HG03460 (cell line): ENCODE results near the gene DNAJC3.
"Not testable (repeated sequence)": the region's sequence is repeated elsewhere in the genome, so short reads cannot be mapped to it uniquely, and the experiment has no call there.

ENCODE experiments used
- ATAC-seq: cut with Tn5 transposase; IDR thresholded peaks from one replicate; pipeline ENCODE4 v1.9.1; 2021; ENCODE audit not compliant: unreplicated experiment

Gene DNAJC3

DNA sequence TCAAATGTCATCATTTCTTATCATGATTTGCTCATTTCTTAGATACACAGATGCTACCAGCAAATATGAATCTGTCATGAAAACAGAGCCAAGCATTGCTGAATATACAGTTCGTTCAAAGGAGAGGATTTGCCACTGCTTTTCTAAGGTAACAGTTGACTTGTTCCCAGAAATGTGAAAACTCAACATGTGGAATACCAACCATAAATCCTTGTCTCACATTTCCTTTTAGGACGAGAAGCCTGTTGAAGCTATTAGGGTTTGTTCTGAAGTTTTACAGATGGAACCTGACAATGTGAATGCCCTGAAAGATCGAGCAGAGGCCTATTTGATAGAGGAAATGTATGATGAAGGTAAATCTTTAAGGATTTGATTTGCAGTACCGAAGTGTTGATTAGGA, 86.7 kb downstream of the DNAJC3 start:
- no peak for ATAC-seq

DNA sequence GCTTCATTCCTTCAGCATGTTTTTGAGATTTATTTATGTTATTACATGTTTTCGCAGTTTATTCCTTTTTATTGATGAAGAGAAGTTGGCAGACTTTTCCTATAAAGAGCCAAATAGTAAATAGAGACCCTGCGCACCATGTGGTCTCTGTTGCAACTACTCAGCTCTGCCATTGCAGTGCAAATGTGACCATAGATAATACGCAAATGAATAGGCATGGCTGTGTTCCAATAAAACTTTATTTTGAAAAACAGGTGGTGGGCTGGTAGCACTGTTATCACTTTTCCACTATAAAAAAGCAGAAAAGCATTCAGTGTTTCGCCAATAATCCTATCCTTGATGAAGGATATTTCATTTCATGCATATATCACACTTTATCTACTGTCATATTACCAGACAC, 95.0 kb downstream of the DNAJC3 start:
- no peak for ATAC-seq

DNA sequence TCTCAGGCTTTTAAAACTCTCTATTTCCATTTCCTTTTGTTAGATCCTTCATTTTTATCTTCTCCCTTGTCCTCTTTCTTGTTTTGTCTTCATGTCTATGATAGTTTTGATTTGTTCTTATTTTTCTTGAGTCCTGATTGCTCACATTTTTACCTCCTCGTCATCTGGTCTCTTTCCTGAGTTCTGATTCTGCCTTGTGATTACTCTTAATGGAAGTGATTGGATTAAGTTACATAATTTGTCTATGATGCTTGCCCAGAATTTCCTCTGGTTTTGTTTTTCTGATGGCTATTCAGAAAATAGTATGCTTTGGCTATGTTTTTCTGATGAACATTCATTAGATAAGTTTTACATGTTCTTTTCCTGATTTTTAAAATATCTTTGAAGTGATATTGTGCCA, 102.6 kb downstream of the DNAJC3 start:
- no peak for ATAC-seq

DNA sequence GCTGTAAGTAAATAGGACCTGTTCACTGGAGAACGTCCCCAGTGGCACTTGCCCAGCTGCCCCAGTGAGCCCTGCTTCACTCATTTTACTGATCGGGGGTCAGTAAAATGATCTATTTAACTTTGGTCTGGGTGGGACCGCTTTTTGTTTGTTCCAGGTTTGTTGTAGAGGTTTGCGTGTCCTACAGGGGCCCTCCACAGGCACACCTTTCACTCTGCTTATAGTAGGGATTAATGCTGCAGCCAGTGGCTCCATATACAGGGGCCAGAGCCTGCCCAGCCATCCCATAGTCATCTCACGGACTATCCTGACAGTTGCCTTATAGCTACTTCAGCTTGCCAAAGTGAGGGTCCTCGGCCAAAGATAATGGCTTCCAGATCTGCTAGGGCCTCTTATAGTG, 104.1 kb downstream of the DNAJC3 start:
- no peak for ATAC-seq

DNA sequence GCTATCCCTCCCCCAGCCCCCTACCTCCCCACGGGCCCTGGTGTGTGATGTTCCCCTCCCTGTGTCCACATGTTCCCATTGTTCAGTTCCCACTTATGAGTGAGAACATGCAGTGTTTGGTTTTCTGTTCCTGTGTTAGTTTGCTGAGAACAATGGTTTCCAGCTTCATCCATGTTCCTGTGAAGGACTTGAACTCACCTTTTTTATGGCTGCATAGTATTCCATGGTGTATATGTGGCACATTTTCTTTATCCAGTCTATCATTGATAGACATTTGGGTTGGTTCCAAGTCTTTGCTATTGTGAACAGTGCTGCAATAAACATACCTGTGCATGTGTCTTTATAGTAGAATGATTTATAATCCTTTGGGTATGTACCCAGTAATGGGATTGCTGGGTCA, 105.0 kb downstream of the DNAJC3 start:
- ATAC-seq, result not testable (repeated sequence)

DNA sequence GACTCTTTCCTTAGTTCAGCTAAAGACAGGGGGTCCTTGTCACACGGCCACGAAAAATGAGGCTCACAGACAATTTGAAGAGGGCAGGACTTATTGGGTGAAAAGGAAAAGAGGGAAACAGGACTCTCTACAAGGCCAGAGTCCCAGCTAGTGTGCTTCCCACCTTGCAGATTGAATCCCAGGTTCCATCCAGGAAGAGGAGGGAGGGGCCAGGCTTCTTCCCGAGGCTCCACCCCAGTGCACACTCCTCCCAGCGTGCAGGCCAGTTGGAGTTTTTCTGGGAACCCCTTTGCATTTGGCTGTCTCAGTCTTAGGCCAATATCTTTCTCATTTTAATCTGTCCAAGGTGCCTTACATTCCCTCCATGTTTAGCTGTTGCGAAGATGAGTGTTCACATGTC, 106.8 kb downstream of the DNAJC3 start:
- no peak for ATAC-seq

DNA sequence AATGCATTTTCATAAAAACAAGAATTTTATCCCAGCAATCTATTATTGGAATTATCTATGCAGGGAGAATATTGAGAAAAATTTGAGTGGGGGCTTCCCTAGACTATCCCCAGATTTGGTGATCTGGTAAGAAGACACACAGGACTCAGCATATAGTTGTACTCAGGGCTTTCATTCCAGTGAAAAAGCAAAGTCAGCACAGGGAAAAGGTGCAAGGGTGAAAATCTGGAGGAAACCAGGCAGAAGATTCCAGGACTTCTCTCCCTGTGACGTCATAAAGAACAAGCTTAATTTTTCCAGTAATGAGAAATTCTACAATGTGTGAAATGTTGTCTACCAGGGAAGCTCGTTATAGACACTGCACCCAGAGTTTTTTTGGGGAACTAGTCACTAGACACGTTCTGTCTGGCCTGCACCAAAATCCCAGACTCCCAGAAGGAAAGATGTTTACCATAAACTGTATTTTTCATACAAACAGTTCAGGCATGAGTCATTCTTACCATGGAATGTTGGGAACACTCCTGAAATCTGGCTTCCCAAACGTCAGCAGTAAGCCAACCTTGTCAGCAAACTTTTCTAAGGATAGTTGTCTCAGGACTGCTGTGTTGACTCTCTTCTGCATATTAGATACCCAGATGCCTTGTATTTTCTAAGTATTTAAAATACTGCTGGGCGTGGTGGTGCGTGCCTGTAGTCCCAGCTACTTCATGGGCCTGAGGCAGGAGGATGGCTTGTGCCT, 107.4 kb downstream of the DNAJC3 start:
- no peak for ATAC-seq

DNA sequence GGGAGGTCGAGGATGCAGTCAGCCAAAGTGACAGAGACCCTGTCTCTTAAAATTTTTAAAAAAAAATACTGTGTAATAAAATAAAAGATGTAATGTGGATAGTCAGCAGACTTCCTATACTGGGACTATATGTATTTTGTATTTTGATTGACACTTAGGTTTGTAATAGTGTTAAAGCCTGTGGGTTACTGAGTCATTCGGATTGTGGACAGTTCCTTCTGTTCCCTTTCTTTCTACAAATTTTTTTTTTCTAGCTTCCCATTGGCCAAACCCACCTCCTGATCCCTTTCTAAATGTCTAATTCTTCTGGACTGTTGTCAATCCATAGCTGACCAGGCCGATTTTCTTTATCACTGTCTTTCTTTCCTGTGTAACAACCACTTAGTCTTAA, 108.0 kb downstream of the DNAJC3 start:
- no peak for ATAC-seq

DNA sequence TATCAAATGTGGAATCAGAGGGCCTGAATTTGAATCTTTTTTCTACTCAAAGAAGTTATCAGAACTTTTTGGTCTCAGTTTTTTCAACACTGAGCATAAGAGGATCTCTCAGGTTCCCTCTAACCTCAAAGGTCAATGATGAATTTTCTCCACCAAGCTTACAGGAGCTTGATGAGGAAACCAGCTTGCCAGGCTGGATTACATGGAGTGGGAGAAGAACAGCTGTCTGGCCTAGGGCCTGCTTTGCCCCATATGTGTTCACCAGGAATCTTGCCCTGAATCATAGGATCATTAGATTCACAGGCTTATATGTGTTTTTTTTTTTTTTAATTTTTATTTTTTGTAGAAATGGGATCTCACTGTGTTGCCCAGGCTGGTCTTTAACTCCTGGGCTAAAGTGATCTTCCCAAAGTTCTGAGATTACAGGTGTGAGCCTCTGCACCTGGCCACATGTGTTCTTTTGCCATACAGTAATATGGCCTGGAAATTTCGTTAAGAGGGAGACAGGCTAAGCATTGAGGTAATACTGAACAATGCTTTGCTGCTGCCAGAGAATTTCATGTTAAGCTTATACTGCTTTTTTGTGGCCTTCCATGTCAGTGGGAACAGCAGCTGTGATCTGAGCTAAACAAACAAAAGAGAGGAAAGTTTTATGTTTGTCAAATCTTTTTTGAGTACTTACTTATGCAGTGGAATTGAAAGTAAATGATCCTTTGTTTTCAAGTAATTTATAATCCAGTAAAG, 110.6 kb downstream of the DNAJC3 start:
- ATAC-seq, result no peak

DNA sequence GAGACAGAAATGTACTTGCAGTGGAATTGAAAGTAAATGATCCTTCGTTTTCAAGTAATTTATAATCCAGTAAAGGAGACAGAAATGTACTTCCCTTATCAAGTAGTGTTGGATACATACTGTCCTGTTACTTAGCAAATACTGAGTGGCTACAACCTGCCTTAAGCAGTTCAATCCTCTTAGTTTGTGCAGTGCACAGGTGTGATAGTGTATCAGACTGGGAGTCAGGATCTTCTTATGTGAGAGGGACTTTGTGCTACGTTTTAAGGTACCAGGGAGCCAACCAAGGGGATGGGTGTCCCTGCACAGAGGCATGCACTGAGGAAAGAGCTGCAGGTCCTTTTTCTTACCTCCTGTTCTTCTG, 111.1 kb downstream of the DNAJC3 start:
- no peak for ATAC-seq

DNA sequence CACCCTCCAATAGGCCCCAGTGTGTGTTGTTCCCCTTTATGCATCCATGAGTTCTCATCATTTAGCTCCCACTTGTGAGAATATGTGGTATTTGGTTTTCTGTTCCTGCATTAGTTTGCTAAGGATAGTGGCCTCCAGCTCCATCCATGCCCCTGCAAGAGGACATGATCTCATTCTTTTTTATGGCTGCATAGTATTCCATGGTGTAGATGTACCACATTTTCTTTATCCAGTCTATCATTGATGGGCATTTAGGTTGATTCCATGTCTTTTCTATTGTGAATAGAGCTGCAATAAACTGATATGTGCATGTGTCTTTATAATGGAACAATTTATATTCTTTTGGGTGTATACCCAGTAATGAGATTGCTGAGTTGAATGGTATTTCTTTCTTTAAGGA, 112.4 kb downstream of the DNAJC3 start:
- not testable (repeated sequence) for ATAC-seq

DNA sequence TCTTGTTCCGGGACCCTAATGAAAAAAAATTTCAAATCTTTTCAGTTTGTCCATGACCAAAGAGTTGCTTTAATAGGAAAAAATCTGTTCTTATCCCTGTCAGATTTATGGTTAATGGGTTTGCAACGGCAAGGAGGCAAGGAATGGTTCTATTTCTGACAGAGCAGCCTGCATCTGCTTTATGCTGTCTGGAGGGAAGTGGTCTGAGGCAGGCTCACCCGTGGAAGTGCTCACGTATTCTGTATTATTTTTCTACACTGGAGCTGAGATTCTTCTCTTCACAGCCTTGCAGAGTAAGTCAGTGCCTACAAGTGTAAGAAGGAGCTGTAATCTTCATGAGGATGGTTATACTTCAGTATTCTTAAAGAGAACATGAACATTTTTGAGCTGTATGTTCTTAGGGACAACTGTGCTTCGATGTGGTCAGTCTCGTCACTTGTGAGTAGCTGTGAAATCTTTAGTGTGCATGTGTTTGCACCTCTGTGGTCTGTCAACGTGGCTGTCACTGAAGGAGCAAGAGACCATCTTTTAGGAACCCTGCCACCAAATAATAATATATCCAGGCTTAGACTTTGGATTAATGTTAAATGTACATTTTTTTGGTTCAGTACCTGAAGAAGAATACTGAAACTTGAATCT, 114.3 kb downstream of the DNAJC3 start:
- no peak for ATAC-seq

DNA sequence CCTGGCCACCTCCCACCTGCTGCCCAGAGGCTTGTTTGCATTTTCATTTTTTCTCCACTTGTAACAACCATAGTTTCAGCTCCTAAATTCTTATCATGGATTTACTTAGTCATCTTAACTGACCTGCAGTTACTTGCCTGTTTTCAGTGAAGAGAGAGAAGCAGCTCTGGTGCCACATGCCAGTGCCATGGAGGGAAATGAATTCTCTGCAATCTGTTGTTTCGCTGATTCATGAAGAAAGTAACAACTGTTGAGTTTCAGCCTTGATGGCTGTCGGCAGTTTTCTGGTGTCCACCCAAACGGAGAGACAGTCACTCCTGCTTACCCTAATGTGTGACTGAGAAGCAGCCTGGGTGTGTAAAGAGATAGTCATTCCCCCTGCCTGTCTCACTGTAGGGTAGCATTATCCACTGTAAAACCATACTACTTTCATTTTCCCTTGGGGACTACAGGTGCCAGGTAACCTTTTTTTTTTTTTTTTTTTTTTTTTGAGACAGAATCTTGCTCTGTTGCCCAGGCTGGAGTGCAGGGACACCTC, 116.1 kb downstream of the DNAJC3 start:
- ATAC-seq, result no peak

DNA sequence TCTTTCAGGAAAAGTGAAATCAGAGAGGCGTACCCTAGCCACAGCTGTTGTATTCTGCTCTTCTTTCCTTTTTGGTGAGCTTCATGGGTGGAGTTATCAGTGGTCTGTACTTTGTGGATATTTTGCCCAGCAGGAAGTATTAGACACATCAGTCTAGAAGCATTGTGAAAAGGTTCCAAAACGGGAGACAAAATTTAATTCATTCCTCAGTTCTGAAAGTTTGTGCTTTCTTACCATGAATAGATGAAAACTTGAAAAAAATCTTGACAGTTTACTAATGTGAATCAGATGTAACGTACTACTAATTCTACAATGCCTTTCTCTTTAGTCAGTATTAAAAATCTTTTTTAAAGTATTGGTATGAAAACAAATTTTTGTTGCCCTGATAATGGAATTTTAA, 116.8 kb downstream of the DNAJC3 start:
- ATAC-seq, result no peak

DNA sequence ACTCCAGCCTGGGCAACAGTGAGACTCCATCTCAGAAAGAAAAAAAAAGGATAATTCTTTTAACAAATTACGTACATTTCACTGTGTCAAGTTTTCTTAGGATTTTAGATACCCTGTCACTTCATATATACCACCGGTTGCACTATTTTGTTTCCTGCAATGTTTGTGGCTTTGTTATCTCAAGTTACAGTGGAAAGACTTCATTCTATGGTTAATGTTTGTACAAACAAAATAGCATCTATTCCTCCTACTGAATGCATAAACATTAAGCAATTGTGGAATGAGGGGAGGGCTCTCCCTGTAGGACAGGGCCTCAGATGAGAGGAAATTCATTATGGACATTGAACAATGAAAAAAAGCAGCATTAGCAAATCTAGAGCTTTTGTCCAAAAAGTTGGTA, 120.1 kb downstream of the DNAJC3 start:
- no peak for ATAC-seq

DNA sequence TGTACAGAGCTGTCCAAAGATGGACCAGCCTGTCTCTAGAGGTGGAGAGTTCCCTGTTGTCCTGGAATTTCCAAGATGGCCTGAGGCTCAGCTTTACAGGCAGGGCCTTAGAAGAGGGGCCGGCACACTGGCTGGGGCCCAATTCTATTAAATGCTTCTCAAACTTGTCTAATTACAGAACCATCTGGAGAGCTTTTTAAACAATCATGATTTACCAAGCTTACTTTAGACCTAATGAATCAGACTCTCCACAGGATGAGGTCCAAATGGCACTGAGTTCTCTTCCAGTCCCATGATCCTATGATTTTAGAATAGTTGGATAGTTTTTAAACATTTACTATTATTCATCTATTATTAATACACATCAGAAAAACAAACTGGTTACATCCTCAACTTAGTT, 123.5 kb downstream of the DNAJC3 start:
- no peak for ATAC-seq

DNA sequence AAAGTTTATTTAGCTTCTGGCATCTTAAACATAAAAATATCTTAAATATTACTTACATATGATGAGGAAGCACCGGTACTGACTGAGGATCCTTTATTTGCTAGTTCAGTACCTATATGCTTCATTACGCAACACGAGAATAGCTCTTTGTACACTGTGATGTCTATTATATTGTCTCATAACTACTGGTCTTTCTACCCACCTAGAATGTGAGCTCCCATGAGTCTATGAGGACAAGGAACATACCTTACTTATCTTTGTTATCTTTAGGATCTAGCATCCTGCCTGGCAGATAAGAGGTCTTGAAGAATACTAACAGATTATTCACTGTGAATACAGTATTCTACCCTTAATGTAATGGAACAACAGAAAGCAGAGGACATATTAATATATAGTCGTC, 124.9 kb downstream of the DNAJC3 start:
- no peak for ATAC-seq

DNA sequence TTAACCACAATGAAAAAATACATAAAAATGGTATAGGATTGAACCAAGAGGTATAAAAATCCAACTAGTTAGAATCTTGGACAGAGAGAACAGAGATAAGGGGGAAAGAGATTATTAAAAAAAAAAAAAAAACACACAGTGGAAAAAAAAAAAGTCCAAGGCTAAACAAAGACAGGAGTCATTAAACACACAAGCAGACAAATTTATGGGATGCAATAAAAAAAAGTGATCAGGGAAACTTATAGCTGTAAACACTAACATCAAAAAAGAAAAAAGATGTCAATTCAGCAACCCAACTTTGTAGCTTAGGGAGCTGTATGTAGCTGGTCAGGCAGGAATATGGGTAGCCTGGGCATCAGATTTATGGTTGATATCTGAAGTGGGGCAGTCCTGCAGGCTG, 129.0 kb downstream of the DNAJC3 start:
- no peak for ATAC-seq

DNA sequence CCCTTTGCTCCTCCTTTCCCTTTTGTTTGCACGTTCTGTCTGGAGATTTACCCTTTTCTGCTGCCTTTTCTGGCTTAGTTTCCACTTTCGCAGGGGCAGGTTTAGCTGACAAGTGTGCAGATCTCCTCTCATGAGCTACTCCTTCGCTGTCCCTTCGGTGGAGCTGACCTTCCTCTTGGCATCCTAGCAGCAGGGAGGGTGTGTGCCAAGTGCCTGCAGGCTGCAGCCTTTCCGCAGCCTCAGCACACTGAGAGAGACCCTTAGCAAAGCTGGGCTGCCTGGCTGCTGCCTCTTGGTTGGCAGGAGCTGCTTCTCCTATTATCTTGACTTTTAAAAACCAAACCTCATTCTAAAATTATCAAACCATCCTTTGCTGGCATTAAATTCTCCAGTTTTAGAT, 132.5 kb downstream of the DNAJC3 start:
- no peak for ATAC-seq

DNA sequence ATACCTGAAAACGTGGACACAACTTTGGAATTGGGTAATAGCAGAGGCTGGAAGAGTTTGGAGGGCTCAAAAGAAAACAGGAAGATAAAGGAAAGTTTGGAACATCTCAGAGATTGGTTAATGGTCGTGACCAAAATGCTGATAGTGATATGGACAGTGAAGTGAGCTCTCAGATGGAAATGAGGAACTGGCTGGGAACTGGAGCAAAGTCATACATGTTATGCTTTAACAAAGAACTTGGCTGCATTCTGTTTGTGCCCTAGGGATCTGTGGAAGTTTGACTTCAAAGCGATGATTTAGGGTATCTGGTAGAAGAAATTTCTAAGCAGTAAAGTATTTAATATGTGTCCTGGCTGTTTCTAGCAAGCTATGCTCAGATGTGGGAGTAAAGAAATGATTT, 136.2 kb downstream of the DNAJC3 start:
- ATAC-seq, result no peak

DNA sequence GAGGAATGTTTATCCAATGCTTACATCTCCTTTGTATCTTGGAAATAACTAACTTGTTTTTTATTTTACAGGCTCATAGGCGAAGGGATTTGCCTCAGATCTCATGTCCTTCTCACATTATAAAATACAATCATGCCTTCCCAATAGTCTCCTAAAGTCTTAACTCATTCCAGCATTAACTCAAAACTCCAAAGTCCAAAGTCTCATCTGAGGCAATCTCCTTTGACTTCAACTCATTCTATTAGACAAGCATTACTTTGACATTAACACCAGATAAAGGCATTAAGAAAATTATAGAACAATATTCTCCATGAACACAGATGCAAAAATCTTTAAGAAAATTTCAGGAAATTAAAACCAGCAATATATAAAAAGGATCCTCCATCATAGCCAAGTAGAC, 137.6 kb downstream of the DNAJC3 start:
- no peak for ATAC-seq

DNA sequence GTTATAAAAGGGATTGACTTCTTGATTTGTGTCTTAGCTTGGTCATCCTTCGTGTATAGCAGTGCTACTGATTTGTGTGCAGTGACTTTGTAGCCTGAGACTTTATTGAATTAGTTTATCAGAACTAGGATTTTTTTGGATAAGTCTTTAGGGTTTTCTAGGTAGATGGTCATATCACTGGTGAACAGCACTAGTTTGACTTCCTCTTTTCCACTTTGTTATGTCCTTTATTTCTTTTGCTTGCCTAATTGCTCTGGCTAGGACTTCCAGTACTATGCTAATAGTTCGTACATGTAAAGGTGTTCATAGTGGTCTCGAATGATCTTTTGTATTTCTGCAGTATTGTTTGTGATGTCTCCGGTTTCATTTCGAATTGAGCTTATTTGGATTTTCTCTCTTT, 145.4 kb downstream of the DNAJC3 start:
- ATAC-seq, result no peak
